Transverse colon (tissue), 4 donors: Measurements from ENCODE around the gene PRSS1. TPM values are rescaled to one million over a fixed set of nuclear protein-coding genes. Genes with fewer than 3 reads are reported as not detected.
A peak's percentile ranks its signal among the peaks of the same experiment; 100 is the strongest.

Experiments
- DNase-seq: peaks from one replicate; pipeline ENCODE4 v3.0.0-alpha.2; 2019
- H3K27ac ChIP-seq, 4 donors: fragments of 200-600 bp; sonication (generic); 2 replicates each; pipeline ENCODE4 v1.5.1; 2016 to 2018; ENCODE audit warnings: inconsistent platforms in 4 of 4
- H3K27me3 ChIP-seq: fragments of 200-600 bp; sonication (generic); 2 replicates; pipeline ENCODE4 v1.5.1; 2017; ENCODE audit warnings: inconsistent platforms
- H3K36me3 ChIP-seq, 4 donors: fragments of 200-600 bp; sonication (generic); 2 replicates each; pipeline ENCODE4 v1.5.1; 2017 to 2019; ENCODE audit warnings: inconsistent platforms in 4 of 4
- H3K4me1 ChIP-seq, 4 donors: fragments of 200-600 bp; sonication (generic); 2 replicates each; pipeline ENCODE4 v1.5.1; 2017 to 2020; ENCODE audit warnings: inconsistent platforms in 4 of 4
- H3K4me3 ChIP-seq, 4 donors: fragments of 200-600 bp; sonication (generic); 1 replicate in 1 of 4; 2 replicates in 3 of 4; pipeline versions ENCODE4 v1.5.1 to v1.6.1; 2017 to 2019; ENCODE audit warnings: inconsistent platforms in 4 of 4
- H3K9me3 ChIP-seq, 2 donors: fragments of 200-600 bp; sonication (generic); 2 replicates each; pipeline ENCODE4 v1.5.1; 2017 to 2019; ENCODE audit warnings: inconsistent platforms in 2 of 2
- CTCF ChIP-seq, 5 experiments: fragments of 200-600 bp in 3 of 5; fragments of 450-650 bp in 2 of 5; sonication (generic) in 3 of 5; IDR thresholded peaks; 1 replicate in 2 of 5; 2 replicates in 3 of 5; pipeline ENCODE4 v1.5.1; 2016 to 2017; ENCODE audit warnings: antibody characterized with exemption in 5 of 5, inconsistent platforms in 3 of 5, mild to moderate bottlenecking in 2 of 5, moderate library complexity in 1 of 5
- EP300 ChIP-seq: sonication (generic); formaldehyde crosslinking; IDR thresholded peaks from one replicate; pipeline ENCODE4 v1.6.1; 2017; ENCODE audit warnings: antibody characterized with exemption, low read depth
- POLR2A ChIP-seq: fragments of 450-650 bp; IDR thresholded peaks from one replicate; pipeline ENCODE4 v1.6.1; 2016; ENCODE audit warnings: antibody characterized with exemption, mild to moderate bottlenecking, moderate library complexity
- POLR2AphosphoS5 ChIP-seq, 3 donors: sonication (generic); formaldehyde crosslinking; IDR thresholded peaks; one replicate each; pipeline ENCODE4 v1.6.1; 2016; ENCODE audit warnings: antibody characterized with exemption in 3 of 3
- WGBS, 2 donors: methylation state at CpG; one replicate each; pipeline ENCODE4 v1.1.5; 2018; ENCODE audit warnings: low coverage in 1 of 2; 5-methylcytosine and 5-hydroxymethylcytosine counted together
- in situ Hi-C, 4 donors: fragments of 200-750 bp; cut with MboI; loops; one replicate each; pipeline versions ENCODE4 v1.15.0 to v1.15.1; 2017; ENCODE audit warnings: low sequenced_read_pairs in 3 of 4, low pct_ligation_motif_present in 1 of 4, low pct_unique_long_range_greater_than_20kb in 1 of 4
- intact Hi-C: fragments of 100-400 bp; cut with DNase I; formaldehyde crosslinking; loops from one replicate; pipeline ENCODE4 v1.15.1; 2023; ENCODE audit warnings: low total_unique reads
- total RNA-seq, 4 donors: library from RNA; depleted of rRNA; stranded (reverse); fragments of >200 nt; gene quantifications; one replicate each; pipeline ENCODE4 v1.1.0, GENCODE V29; 2016

PRSS1 gene
- total RNA-seq, 4 donors from 2014 or later = not detected

GRCh38 chr7:142711196-142711595 is 38.1 kb upstream of the PRSS1 start:
- intact Hi-C loops (no loop called here), in situ Hi-C loops (no loop called here)
- H3K4me3 ChIP-seq = no peak overlapping the region
- TF ChIP-seq CTCF (IDR thresholded peaks at IDR 0.05) (no peak), POLR2AphosphoS5 (IDR thresholded peaks at IDR 0.05) (no peak), EP300 (no peak), POLR2A (no peak)
- H3K9me3 ChIP-seq = no peaks in the 10 kb centered on the region
- no peak for DNase-seq
- no peaks in the 10 kb centered on the region for H3K36me3 ChIP-seq
- H3K27ac ChIP-seq = no peak overlapping the region
- H3K27me3 ChIP-seq = no peaks in the 10 kb centered on the region
- H3K4me1 ChIP-seq = no peaks in the 10 kb centered on the region
- WGBS, 2 donors = 20 to 48% methylated on average over 1 to 2 of the region's 2 CpGs

DNA sequence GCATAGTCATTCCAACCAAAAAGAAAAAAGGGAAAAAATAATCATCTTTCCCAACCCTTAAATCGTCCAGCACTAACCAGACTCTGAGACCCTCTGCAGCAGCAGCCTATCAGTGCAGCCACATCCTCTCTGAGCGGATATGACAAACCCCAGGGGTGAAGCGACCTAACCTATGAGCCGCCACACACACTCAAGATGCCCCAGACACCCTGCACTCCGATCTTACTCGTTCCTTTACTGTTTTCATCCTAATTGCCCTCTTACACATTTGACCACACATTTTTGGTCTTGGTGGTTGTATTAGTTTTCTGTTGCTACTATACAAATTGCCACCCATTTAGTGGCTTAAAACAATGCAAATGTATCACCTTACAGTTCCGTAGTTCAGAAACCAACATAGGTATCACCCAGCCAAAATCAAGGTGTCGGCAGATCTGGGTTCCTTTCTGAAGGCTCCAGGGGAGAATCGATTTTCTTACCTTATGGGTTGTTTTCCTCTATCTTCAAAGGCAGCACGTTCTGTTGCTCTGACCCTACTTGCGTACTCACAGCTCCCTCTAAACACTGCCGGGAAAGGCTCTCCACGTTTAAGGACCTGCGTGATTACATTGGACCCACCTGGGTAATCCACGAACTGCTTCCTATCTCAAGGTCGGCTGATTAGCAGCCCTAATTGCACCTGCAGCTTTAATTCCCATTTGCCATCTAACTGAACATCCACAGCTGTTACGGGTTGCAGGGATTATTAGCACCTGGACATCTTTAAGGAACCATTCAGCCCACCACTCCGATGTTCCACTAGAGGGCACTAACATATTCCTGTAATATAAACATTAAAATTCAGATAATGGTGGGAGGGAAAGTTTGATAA is 37.3 kb upstream of the PRSS1 start:
- no peaks in the 10 kb centered on the region for H3K4me1 ChIP-seq
- H3K27ac ChIP-seq = no peak overlapping the region
- 57 to 74% methylated on average over 7 to 18 of the region's 18 CpGs for WGBS, 2 donors
- no peaks in the 10 kb centered on the region for H3K9me3 ChIP-seq
- DNase-seq = no peak
- intact Hi-C loops = no loop called here
- in situ Hi-C loops = no loop called here
- no peaks in the 10 kb centered on the region for H3K36me3 ChIP-seq
- H3K4me3 ChIP-seq = no peak overlapping the region
- no peak for TF ChIP-seq POLR2A
- TF ChIP-seq CTCF (IDR thresholded peaks at IDR 0.05) = peak in 4 of 5 experiments; percentile 26 to 32 (median 30)
- no peak for TF ChIP-seq EP300
- TF ChIP-seq POLR2AphosphoS5 (IDR thresholded peaks at IDR 0.05) = no peak
- no peaks in the 10 kb centered on the region for H3K27me3 ChIP-seq

- TF ChIP-seq POLR2AphosphoS5 (IDR thresholded peaks at IDR 0.05) (no peak), POLR2A (no peak), EP300 (no peak), CTCF (IDR thresholded peaks at IDR 0.05) (no peak)
- Histone ChIP-seq H3K27ac (no peak overlapping the region), H3K4me1 (no peaks in the 10 kb centered on the region), H3K4me3 (no peak overlapping the region), H3K9me3 (no peaks in the 10 kb centered on the region), H3K36me3 (no peaks in the 10 kb centered on the region), H3K27me3 (no peaks in the 10 kb centered on the region)
- in situ Hi-C loops (no loop called here), intact Hi-C loops (no loop called here)
- no peak for DNase-seq
- WGBS, 2 donors = 75 to 83% methylated on average over 4 of the region's 4 CpGs
Measured at GRCh38 chr7:142712617-142712957, 36.7 kb upstream of the PRSS1 start.

GRCh38 chr7:142714375-142714774 is 34.9 kb upstream of the PRSS1 start:
- intact Hi-C loops = no loop called here
- H3K4me3 ChIP-seq = no peak overlapping the region
- no peaks in the 10 kb centered on the region for H3K4me1 ChIP-seq
- in situ Hi-C loops = no loop called here
- no peak for DNase-seq
- no peaks in the 10 kb centered on the region for H3K27me3 ChIP-seq
- H3K9me3 ChIP-seq = no peaks in the 10 kb centered on the region
- 62 to 67% methylated on average over 1 to 2 of the region's 2 CpGs for WGBS, 2 donors
- TF ChIP-seq POLR2AphosphoS5 (IDR thresholded peaks at IDR 0.05) = no peak
- no peak overlapping the region for H3K27ac ChIP-seq
- no peaks in the 10 kb centered on the region for H3K36me3 ChIP-seq

GRCh38 chr7:142716596-142716995 is 32.7 kb upstream of the PRSS1 start:
- TF ChIP-seq CTCF (IDR thresholded peaks at IDR 0.05) (no peak), POLR2AphosphoS5 (IDR thresholded peaks at IDR 0.05) (no peak), EP300 (no peak), POLR2A (no peak)
- in situ Hi-C loops = no loop called here

More at GRCh38 chr7:142716596-142716995, 32.7 kb upstream of the PRSS1 start:
- no peaks in the 10 kb centered on the region for H3K27me3 ChIP-seq
- H3K9me3 ChIP-seq = no peaks in the 10 kb centered on the region
- DNase-seq = no peak
- H3K27ac ChIP-seq = no peak overlapping the region
- no peaks in the 10 kb centered on the region for H3K4me1 ChIP-seq
- 70 to 80% methylated on average over 1 to 2 of the region's 2 CpGs for WGBS, 2 donors
- intact Hi-C loops = no loop called here
- no peak overlapping the region for H3K4me3 ChIP-seq
- no peaks in the 10 kb centered on the region for H3K36me3 ChIP-seq
